IMR-90 (cell line): ENCODE measurements around the gene EXOC6. TPM values are rescaled to one million over a fixed set of nuclear protein-coding genes. Genes with fewer than 3 reads are reported as not detected.
A peak's percentile ranks its signal among the peaks of the same experiment; 100 is the strongest.

ENCODE experiments used
- ATAC-seq: fragments of 200-7000 bp; cut with Tn5 transposase; 2 replicates; pipeline ENCODE4 v1.9.1; 2020; ENCODE audit warnings: low read depth, mild to moderate bottlenecking, moderate library complexity
- BruUV-seq: library from RNA; stranded (reverse); fragments of 400-500 nt; replicated peaks from 2 replicates; lab custom pipeline; 2021; lab: Mats Ljungman, UMichigan
- CTCF ChIA-PET: fragments of 300-600 bp; formaldehyde crosslinking; extraction: SDS; loops from one replicate; lab custom pipeline; 2021; ENCODE audit warnings: antibody characterized with exemption; lab: Yijun Ruan, JAX
- POLR2A ChIA-PET: fragments of 300-600 bp; sonication (Branson Sonifier 250); formaldehyde crosslinking; loops from one replicate; lab custom pipeline; 2022; ENCODE audit warnings: antibody characterized with exemption; ENCODE audit not compliant: unreplicated experiment; lab: Charles Lee
- DNase-seq: peaks from one replicate; pipeline ENCODE4 v3.0.0; 2013
- H2AFZ ChIP-seq: replicated peaks from 2 replicates; pipeline ENCODE3; 2013; ENCODE audit warnings: low read length, mild to moderate bottlenecking; ENCODE audit not compliant: poor library complexity
- H2AK5ac ChIP-seq: 2 replicates; pipeline ENCODE4 v1.6.1; 2013; ENCODE audit warnings: low read depth, low read length, inconsistent platforms
- H2AK9ac ChIP-seq: replicated peaks from 2 replicates; pipeline ENCODE3; 2013; ENCODE audit warnings: mild to moderate bottlenecking, low read depth, low read length, moderate library complexity; ENCODE audit not compliant: poor library complexity
- H2BK120ac ChIP-seq: 2 replicates; pipeline ENCODE4 v1.6.1; 2013; ENCODE audit warnings: low read depth, low read length, inconsistent platforms
- H2BK15ac ChIP-seq: 3 replicates; pipeline ENCODE4 v1.6.1; 2013; ENCODE audit warnings: low read depth, low read length, inconsistent platforms
- H2BK20ac ChIP-seq: 2 replicates; pipeline ENCODE4 v1.6.1; 2013; ENCODE audit warnings: low read depth, mild to moderate bottlenecking, inconsistent platforms, low read length, moderate library complexity
- H2BK5ac ChIP-seq: 2 replicates; pipeline ENCODE4 v1.6.1; 2013; ENCODE audit warnings: mild to moderate bottlenecking, low read depth, low read length, inconsistent platforms; ENCODE audit not compliant: poor library complexity, severe bottlenecking
- H3K14ac ChIP-seq: replicated peaks from 2 replicates; pipeline ENCODE4 v1.6.1; 2013; ENCODE audit warnings: low read depth, low read length, inconsistent platforms
- H3K18ac ChIP-seq: 2 replicates; pipeline ENCODE4 v1.6.1; 2013; ENCODE audit warnings: low read depth, low read length, control low read depth
- H3K23ac ChIP-seq: 2 replicates; pipeline ENCODE4 v1.6.1; 2013; ENCODE audit warnings: low read depth, low read length, inconsistent platforms
- H3K27ac ChIP-seq: 2 replicates; pipeline ENCODE4 v1.5.1; 2013; ENCODE audit warnings: mild to moderate bottlenecking, control low read depth, low read length; ENCODE audit not compliant: insufficient read depth
- H3K27me3 ChIP-seq: 2 replicates; pipeline ENCODE4 v1.6.1; 2013; ENCODE audit warnings: low read length; ENCODE audit not compliant: control insufficient read depth, insufficient read depth
- H3K36me3 ChIP-seq: 2 replicates; pipeline ENCODE4 v1.6.1; 2013; ENCODE audit warnings: low read length, mixed read lengths; ENCODE audit not compliant: control insufficient read depth, insufficient read depth
- H3K4ac ChIP-seq: 2 replicates; pipeline ENCODE4 v1.6.1; 2013; ENCODE audit warnings: low read depth, low read length, inconsistent platforms
- H3K4me1 ChIP-seq: 2 replicates; pipeline ENCODE4 v1.6.1; 2013; ENCODE audit warnings: low read length, mixed read lengths; ENCODE audit not compliant: control insufficient read depth, insufficient read depth
- H3K4me2 ChIP-seq: 2 replicates; pipeline ENCODE4 v1.6.1; 2013; ENCODE audit warnings: low read depth, mild to moderate bottlenecking, control low read depth, low read length, moderate library complexity
- H3K4me3 ChIP-seq: 2 replicates; pipeline ENCODE4 v1.5.1; 2013; ENCODE audit warnings: low read depth, mild to moderate bottlenecking, control low read depth, low read length, moderate library complexity; ENCODE audit not compliant: insufficient read depth
- H3K56ac ChIP-seq: 2 replicates; pipeline ENCODE4 v1.6.1; 2013; ENCODE audit warnings: low read length, inconsistent platforms; ENCODE audit not compliant: insufficient read depth; ENCODE audit errors: extremely low read depth
- H3K79me1 ChIP-seq, 2 experiments: 2 replicates each; pipeline ENCODE4 v1.6.1; 2013; ENCODE audit warnings: low read length in 2 of 2, inconsistent platforms in 1 of 2, low read depth in 1 of 2
- H3K9ac ChIP-seq: 2 replicates; pipeline ENCODE4 v1.6.1; 2013; ENCODE audit warnings: low read depth, low read length, control low read depth
- H3K9me1 ChIP-seq: 2 replicates; pipeline ENCODE4 v1.6.1; 2013; ENCODE audit warnings: low read length, inconsistent platforms; ENCODE audit not compliant: insufficient read depth
- H3K9me3 ChIP-seq: 2 replicates; pipeline ENCODE4 v1.6.1; 2013; ENCODE audit warnings: low read length; ENCODE audit not compliant: control insufficient read depth, insufficient read depth
- H4K20me1 ChIP-seq: 2 replicates; pipeline ENCODE4 v1.6.1; 2013; ENCODE audit warnings: low read length, inconsistent platforms; ENCODE audit not compliant: insufficient read depth
- H4K5ac ChIP-seq: 2 replicates; pipeline ENCODE4 v1.6.1; 2013; ENCODE audit warnings: mild to moderate bottlenecking, low read depth, low read length, control low read depth
- H4K8ac ChIP-seq, 2 experiments: 2 replicates each; pipeline ENCODE4 v1.6.1; 2013; ENCODE audit warnings: low read depth in 2 of 2, low read length in 2 of 2, control low read depth in 1 of 2, inconsistent platforms in 1 of 2
- H4K91ac ChIP-seq: 2 replicates; pipeline ENCODE4 v1.6.1; 2013; ENCODE audit warnings: low read depth, low read length, inconsistent platforms; ENCODE audit not compliant: insufficient read depth
- BHLHE40 ChIP-seq: fragments of 150-350 bp; IDR thresholded peaks from 2 replicates; pipeline ENCODE4 v1.6.1; 2016; ENCODE audit warnings: mild to moderate bottlenecking, low read depth, low read length
- CEBPB ChIP-seq: IDR thresholded peaks from 2 replicates; pipeline ENCODE4 v1.6.1; 2012; ENCODE audit warnings: low read depth, low read length, improper control_type of control experiment
- CHD1 ChIP-seq: IDR thresholded peaks from 2 replicates; pipeline ENCODE4 v1.6.1; 2012; ENCODE audit warnings: low read depth, low read length, improper control_type of control experiment
- FOS ChIP-seq: fragments of 150-350 bp; IDR thresholded peaks from 2 replicates; pipeline ENCODE4 v1.6.1; 2016; ENCODE audit warnings: low read depth, low read length
- MAFK ChIP-seq: IDR thresholded peaks from 2 replicates; pipeline ENCODE4 v1.6.1; 2012; ENCODE audit warnings: low read depth, low read length, improper control_type of control experiment
- MAZ ChIP-seq: IDR thresholded peaks from 2 replicates; pipeline ENCODE4 v1.6.1; 2012; ENCODE audit warnings: low read depth, mild to moderate bottlenecking, low read length, improper control_type of control experiment, moderate library complexity, borderline replicate concordance
- MXI1 ChIP-seq: IDR thresholded peaks from 2 replicates; pipeline ENCODE4 v1.6.1; 2012; ENCODE audit warnings: low read depth, mild to moderate bottlenecking, low read length, moderate library complexity, borderline replicate concordance
- NFE2L2 ChIP-seq: fragments of 150-350 bp; IDR thresholded peaks from 2 replicates; pipeline ENCODE4 v1.6.1; 2016; ENCODE audit warnings: low read depth, mild to moderate bottlenecking, low read length
- POLR2A ChIP-seq: IDR thresholded peaks from 2 replicates; pipeline ENCODE4 v1.6.1; 2012; ENCODE audit warnings: mild to moderate bottlenecking, low read depth, low read length
- RCOR1 ChIP-seq: IDR thresholded peaks from 2 replicates; pipeline ENCODE4 v1.6.1; 2012; ENCODE audit warnings: mild to moderate bottlenecking, low read length, improper control_type of control experiment; ENCODE audit not compliant: insufficient replicate concordance
- RFX5 ChIP-seq: IDR thresholded peaks from 2 replicates; pipeline ENCODE4 v1.8.0; 2012; ENCODE audit warnings: low read depth, mild to moderate bottlenecking, low read length, moderate library complexity
- SMC3 ChIP-seq: fragments of 150-350 bp; IDR thresholded peaks from 2 replicates; pipeline ENCODE4 v1.6.1; 2016; ENCODE audit warnings: low read depth, mild to moderate bottlenecking, antibody characterized with exemption, low read length, moderate library complexity
- WGBS, 2 experiments: methylation state at CpG; one replicate each; pipeline versions ENCODE4 v1.1.5 to v1.1.7; 2013; ENCODE audit warnings: missing lambda C conversion rate in 2 of 2; ENCODE audit not compliant: insufficient read length in 1 of 2; ENCODE audit errors: extremely low coverage in 2 of 2; 5-methylcytosine and 5-hydroxymethylcytosine counted together
- dilution Hi-C: fragments of 300-500 bp; cut with HindIII; formaldehyde crosslinking; loops from one replicate; pipeline ENCODE4 v1.14.3; 2018; ENCODE audit warnings: low sequenced_read_pairs; ENCODE audit not compliant: unreplicated experiment
- in situ Hi-C: fragments of 300-500 bp; cut with MboI; formaldehyde crosslinking; loops from 3 replicates; pipeline ENCODE4 v1.14.3; 2019; ENCODE audit warnings: low sequenced_read_pairs, inconsistent platforms, mixed read lengths
- intact Hi-C: fragments of 100-400 bp; cut with micrococcal nuclease; formaldehyde crosslinking; loops from 2 replicates; pipeline ENCODE4 v1.10.0; 2022
- polyA plus RNA-seq, 3 experiments: library from polyadenylated mRNA; depleted of rRNA; stranded (reverse); fragments of >200 nt; gene quantifications; 2 replicates each; pipeline ENCODE4 v1.2.3, GENCODE V29; 2012; ENCODE audit warnings: low replicate concordance in 1 of 3
- total RNA-seq: library from RNA; depleted of rRNA; stranded (reverse); fragments of >200 nt; gene quantifications from 2 replicates; pipeline ENCODE4 v1.2.3, GENCODE V29; 2012
- TF ChIP-seq, protein P1 (sequence below): fragments of 150-350 bp; IDR thresholded peaks from 2 replicates; pipeline ENCODE4 v1.6.1; 2016; ENCODE audit warnings: low read depth, mild to moderate bottlenecking, low read length, moderate library complexity, borderline replicate concordance
- TF ChIP-seq, protein P2 (sequence below): fragments of 150-350 bp; IDR thresholded peaks from 2 replicates; pipeline ENCODE4 v1.6.1; 2017; ENCODE audit warnings: mild to moderate bottlenecking, antibody characterized with exemption, low read length, low read depth
- TF ChIP-seq, protein P3 (sequence below): conservative IDR thresholded peaks from 2 replicates; pipeline ENCODE4 v1.5.1; 2012; ENCODE audit warnings: mild to moderate bottlenecking, low read depth, low read length, improper control_type of control experiment

EXOC6 gene
- total and polyA plus RNA-seq, 2 of the 4 experiments (the other 2 are of a cell fraction): 4.5 to 11.5 TPM

DNA sequence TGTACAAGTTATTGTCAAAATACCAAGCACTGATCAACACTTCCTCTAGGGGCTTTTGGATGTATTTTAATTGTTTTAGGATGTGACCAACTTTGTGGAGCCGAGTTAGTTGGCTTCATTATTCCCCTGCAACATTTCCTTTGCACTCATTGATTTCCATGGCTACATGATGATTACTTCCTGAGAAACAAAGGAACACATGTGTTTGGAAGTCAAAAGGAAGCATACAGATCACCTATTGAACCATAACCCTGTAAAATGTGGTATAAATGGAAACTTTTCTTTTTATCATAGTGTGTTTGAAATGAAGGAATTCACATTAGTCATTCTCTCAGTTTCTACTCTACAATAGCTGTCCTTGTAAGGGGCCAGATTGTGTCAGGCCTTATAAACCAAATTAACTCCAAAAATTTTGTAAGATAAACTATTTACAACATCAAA lies 32.2 kb upstream of the EXOC6 start:
- H4K91ac ChIP-seq: peak overlapping the region; percentile 94
- intact Hi-C loops: no loop called here
- peak overlapping the region; percentile 83 for H2BK120ac ChIP-seq
- H2BK15ac ChIP-seq: peak overlapping the region; percentile 39; the same call in 1 of the 3 replicates
- no peaks in the 10 kb centered on the region for H3K9me3 ChIP-seq
- in situ Hi-C loops: no loop called here
- peak overlapping the region; percentile 54 to 89 for H4K8ac ChIP-seq
- H3K4me2 ChIP-seq: peak overlapping the region; percentile 80; the same call in 1 of the 2 replicates
- H4K5ac ChIP-seq: peak overlapping the region; percentile 90
- no TSS peak for BruUV-seq
- ChIA-PET CTCF (no interaction called here), POLR2A (no interaction called here)
- TF ChIP-seq CHD1: no peak
- no peak for TF ChIP-seq MAZ
- TF ChIP-seq CEBPB: no peak
- no peak for TF ChIP-seq SMC3
- TF ChIP-seq RCOR1: no peak
- TF ChIP-seq, protein P1, sequence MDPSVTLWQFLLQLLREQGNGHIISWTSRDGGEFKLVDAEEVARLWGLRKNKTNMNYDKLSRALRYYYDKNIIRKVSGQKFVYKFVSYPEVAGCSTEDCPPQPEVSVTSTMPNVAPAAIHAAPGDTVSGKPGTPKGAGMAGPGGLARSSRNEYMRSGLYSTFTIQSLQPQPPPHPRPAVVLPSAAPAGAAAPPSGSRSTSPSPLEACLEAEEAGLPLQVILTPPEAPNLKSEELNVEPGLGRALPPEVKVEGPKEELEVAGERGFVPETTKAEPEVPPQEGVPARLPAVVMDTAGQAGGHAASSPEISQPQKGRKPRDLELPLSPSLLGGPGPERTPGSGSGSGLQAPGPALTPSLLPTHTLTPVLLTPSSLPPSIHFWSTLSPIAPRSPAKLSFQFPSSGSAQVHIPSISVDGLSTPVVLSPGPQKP: no peak
- no peak for TF ChIP-seq MAFK
- TF ChIP-seq BHLHE40: no peak
- no peak for TF ChIP-seq FOS
- TF ChIP-seq POLR2A: no peak
- TF ChIP-seq, protein P2, sequence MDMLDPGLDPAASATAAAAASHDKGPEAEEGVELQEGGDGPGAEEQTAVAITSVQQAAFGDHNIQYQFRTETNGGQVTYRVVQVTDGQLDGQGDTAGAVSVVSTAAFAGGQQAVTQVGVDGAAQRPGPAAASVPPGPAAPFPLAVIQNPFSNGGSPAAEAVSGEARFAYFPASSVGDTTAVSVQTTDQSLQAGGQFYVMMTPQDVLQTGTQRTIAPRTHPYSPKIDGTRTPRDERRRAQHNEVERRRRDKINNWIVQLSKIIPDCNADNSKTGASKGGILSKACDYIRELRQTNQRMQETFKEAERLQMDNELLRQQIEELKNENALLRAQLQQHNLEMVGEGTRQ: no peak
- no peak for TF ChIP-seq MXI1
- no peak for TF ChIP-seq NFE2L2
- TF ChIP-seq, protein P3, sequence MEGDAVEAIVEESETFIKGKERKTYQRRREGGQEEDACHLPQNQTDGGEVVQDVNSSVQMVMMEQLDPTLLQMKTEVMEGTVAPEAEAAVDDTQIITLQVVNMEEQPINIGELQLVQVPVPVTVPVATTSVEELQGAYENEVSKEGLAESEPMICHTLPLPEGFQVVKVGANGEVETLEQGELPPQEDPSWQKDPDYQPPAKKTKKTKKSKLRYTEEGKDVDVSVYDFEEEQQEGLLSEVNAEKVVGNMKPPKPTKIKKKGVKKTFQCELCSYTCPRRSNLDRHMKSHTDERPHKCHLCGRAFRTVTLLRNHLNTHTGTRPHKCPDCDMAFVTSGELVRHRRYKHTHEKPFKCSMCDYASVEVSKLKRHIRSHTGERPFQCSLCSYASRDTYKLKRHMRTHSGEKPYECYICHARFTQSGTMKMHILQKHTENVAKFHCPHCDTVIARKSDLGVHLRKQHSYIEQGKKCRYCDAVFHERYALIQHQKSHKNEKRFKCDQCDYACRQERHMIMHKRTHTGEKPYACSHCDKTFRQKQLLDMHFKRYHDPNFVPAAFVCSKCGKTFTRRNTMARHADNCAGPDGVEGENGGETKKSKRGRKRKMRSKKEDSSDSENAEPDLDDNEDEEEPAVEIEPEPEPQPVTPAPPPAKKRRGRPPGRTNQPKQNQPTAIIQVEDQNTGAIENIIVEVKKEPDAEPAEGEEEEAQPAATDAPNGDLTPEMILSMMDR: no peak
- TF ChIP-seq RFX5: no peak
- no CpG with 5 or more reads among the region's 1 CpG for WGBS, 2 experiments
- peak overlapping the region; percentile 58; the same call in 1 of the 2 replicates for H3K4ac ChIP-seq
- H3K27ac ChIP-seq: peak overlapping the region; percentile 51; the same call in 1 of the 2 replicates
- H3K9ac ChIP-seq: no peak overlapping the region
- peak overlapping the region; percentile 81; the same call in 1 of the 2 replicates for H3K56ac ChIP-seq
- H2AK9ac ChIP-seq: no peak overlapping the region
- H3K18ac ChIP-seq: peak overlapping the region; percentile 98
- peak overlapping the region; percentile 29; the same call in 1 of the 2 replicates for H3K14ac ChIP-seq
- H2BK20ac ChIP-seq: peak overlapping the region; percentile 84
- H3K36me3 ChIP-seq: no peaks in the 10 kb centered on the region
- no peak overlapping the region for H2AFZ ChIP-seq
- no peaks in the 10 kb centered on the region for H3K79me1 ChIP-seq
- ATAC-seq: peak; percentile 70
- peak overlapping the region; percentile 52; the same call in 1 of the 2 replicates for H2AK5ac ChIP-seq
- peaks cover 3% of the 10 kb centered on the region; the same call in 1 of the 2 replicates for H3K9me1 ChIP-seq
- dilution Hi-C loops: no loop called here
- H4K20me1 ChIP-seq: no peaks in the 10 kb centered on the region
- peaks cover 11% of the 10 kb centered on the region for H3K4me1 ChIP-seq
- no peak overlapping the region for H3K4me3 ChIP-seq
- peak; percentile 73 for DNase-seq
- H3K23ac ChIP-seq: peak overlapping the region; percentile 46
- H3K27me3 ChIP-seq: no peaks in the 10 kb centered on the region
- peak overlapping the region; percentile 97 for H2BK5ac ChIP-seq
